Prostate gland (tissue), 2 donors: ENCODE results near the gene PTPRG. TPM values are rescaled to one million over a fixed set of nuclear protein-coding genes. Genes with fewer than 3 reads are reported as not detected.

ENCODE experiments used
- DNase-seq: peaks from one replicate; pipeline ENCODE4 v3.0.0-alpha.2; 2019; ENCODE audit warnings: low spot score
- H3K27ac ChIP-seq, 2 donors: fragments of 200-600 bp; sonication (generic); 2 replicates each; pipeline ENCODE4 v1.5.1; 2017 to 2019
- H3K27me3 ChIP-seq: fragments of 200-600 bp; sonication (generic); replicated peaks from 2 replicates; pipeline ENCODE4 v1.5.1; 2019; ENCODE audit not compliant: insufficient read depth
- H3K36me3 ChIP-seq, 2 donors: fragments of 200-600 bp; sonication (generic); 1 replicate in 1 of 2; 2 replicates in 1 of 2; pipeline versions ENCODE4 v1.5.1 to v1.8.1; 2017 to 2019
- H3K4me1 ChIP-seq: fragments of 200-600 bp; sonication (generic); replicated peaks from 2 replicates; pipeline ENCODE4 v1.5.1; 2019
- H3K4me3 ChIP-seq, 2 donors: fragments of 200-600 bp; sonication (generic); 2 replicates each; pipeline ENCODE4 v1.5.1; 2017 to 2019
- H3K9me3 ChIP-seq: fragments of 200-600 bp; sonication (generic); 2 replicates; pipeline ENCODE4 v1.5.1; 2017
- CTCF ChIP-seq, 4 experiments: fragments of 200-600 bp in 2 of 4; fragments of 450-650 bp in 2 of 4; sonication (generic) in 2 of 4; IDR thresholded peaks; 1 replicate in 3 of 4; 2 replicates in 1 of 4; pipeline ENCODE4 v1.5.1; 2016 to 2019; ENCODE audit warnings: antibody characterized with exemption in 4 of 4, mild to moderate bottlenecking in 2 of 4, moderate library complexity in 2 of 4
- POLR2A ChIP-seq: fragments of 450-650 bp; IDR thresholded peaks from one replicate; pipeline ENCODE4 v1.6.1; 2016; ENCODE audit warnings: antibody characterized with exemption, mild to moderate bottlenecking
- POLR2AphosphoS5 ChIP-seq: sonication (generic); formaldehyde crosslinking; IDR thresholded peaks from one replicate; pipeline ENCODE4 v1.6.1; 2017; ENCODE audit warnings: antibody characterized with exemption
- WGBS: methylation state at CpG from one replicate; pipeline ENCODE4 v1.1.5; 2018; 5-methylcytosine and 5-hydroxymethylcytosine counted together
- intact Hi-C: fragments of 100-400 bp; cut with DNase I; formaldehyde crosslinking; loops from one replicate; pipeline ENCODE4 v1.14.2; 2022
- total RNA-seq, 2 donors: library from RNA; depleted of rRNA; stranded (reverse); fragments of >200 nt; gene quantifications; one replicate each; pipeline ENCODE4 v1.1.0, GENCODE V29; 2016

Gene PTPRG
- total RNA-seq, 2 donors from 2014 or later: 22.0 to 78.6 TPM

DNA sequence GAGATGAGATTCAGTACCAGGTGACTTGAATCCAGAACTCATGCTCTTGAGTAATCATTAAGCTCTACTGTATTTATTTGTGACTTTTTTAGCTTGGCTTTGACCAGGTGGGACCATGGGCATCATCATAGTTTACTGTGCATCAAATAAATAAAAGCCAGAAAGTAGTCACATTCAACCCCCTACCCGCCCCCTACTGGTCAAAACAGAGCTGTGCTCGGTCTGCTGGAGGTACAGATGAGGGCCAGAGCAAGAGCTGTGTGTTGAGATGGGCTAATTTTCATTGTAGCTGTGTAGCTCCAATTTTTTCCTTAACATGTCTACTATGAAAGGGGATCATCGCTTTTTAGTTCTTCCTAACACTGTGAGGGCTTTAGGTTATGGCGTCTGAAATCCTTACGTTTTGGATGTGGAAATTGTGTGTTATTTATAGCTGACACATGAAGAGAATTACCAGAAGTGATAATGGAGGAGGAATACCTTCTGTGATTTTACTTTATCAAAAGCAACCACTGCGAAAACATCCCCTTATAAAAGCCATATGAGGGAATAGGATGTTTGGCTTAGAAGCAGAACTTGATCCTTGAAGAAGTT is 375.1 kb downstream of the PTPRG start:
- Histone ChIP-seq H3K4me1 (no peaks in the 10 kb centered on the region), H3K36me3 (no peaks in the 10 kb centered on the region), H3K27me3 (no peaks in the 10 kb centered on the region), H3K9me3 (no peaks in the 10 kb centered on the region), H3K27ac (no peak overlapping the region), H3K4me3 (no peak overlapping the region)
- no peak for TF ChIP-seq POLR2A
- peak in 1 of 4 experiments; percentile 10 for TF ChIP-seq CTCF (IDR thresholded peaks at IDR 0.05)
- intact Hi-C loops: no loop called here
- WGBS: 92% methylated on average over 6 of the region's 6 CpGs
- DNase-seq: no peak

DNA sequence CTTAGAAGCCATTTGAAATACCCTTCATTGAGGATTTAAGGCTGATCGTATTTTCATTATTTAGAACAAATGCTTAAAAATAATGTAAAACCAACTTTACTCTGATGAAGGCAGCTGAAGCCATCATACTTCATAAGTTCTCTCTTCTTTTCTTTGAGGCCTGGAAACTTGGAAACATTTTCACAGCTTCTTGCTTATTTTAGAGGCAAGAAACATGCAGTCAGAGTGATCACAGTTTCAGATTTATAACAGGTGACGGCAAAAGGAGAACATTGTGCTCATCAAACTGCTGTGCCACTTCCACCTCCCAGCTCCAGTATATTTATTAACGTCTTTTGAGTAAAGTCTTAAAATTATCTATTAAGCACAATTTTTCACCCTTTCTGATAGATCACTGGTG is 376.1 kb downstream of the PTPRG start:
- no peaks in the 10 kb centered on the region for H3K9me3 ChIP-seq
- TF ChIP-seq POLR2A (no peak), CTCF (IDR thresholded peaks at IDR 0.05) (no peak), POLR2AphosphoS5 (no peak)
- H3K4me1 ChIP-seq: no peaks in the 10 kb centered on the region
- H3K36me3 ChIP-seq: no peaks in the 10 kb centered on the region
- no peaks in the 10 kb centered on the region for H3K27me3 ChIP-seq
- H3K27ac ChIP-seq: no peak overlapping the region
- intact Hi-C loops: no loop called here
- no peak overlapping the region for H3K4me3 ChIP-seq
- WGBS: 64% methylated on average over 3 of the region's 3 CpGs
- DNase-seq: no peak

- TF ChIP-seq POLR2A (no peak), POLR2AphosphoS5 (peak; percentile 27)
- WGBS: 44% methylated on average over 9 of the region's 9 CpGs
- Histone ChIP-seq H3K36me3 (no peaks in the 10 kb centered on the region), H3K4me3 (no peak overlapping the region), H3K27ac (no peak overlapping the region), H3K27me3 (no peaks in the 10 kb centered on the region), H3K4me1 (no peaks in the 10 kb centered on the region), H3K9me3 (no peaks in the 10 kb centered on the region)
- intact Hi-C loops: no loop called here
- no peak for DNase-seq
Measured at GRCh38 chr3:61938878-61939549, 377.6 kb downstream of the PTPRG start.

DNA sequence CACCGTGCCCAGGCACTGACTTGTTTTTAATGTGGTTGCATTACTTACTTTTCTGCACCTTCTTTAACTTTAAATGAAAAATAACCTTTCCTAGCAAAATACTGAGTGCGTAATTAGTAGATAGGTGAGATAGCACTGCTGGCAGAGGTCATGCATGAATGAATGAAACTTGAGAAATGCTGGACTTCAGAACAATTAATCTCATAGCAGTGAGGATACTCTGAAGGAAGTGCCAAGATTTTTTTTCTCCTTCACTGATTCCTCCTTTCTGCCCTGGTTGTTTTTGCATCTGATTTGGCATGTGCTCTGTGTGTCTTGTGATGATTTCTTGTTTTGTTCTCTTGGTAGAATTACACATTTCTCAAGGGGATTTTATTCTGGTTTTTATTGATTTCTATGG is 378.9 kb downstream of the PTPRG start:
- Histone ChIP-seq H3K27ac (no peak overlapping the region), H3K4me3 (no peak overlapping the region), H3K4me1 (no peaks in the 10 kb centered on the region), H3K36me3 (no peaks in the 10 kb centered on the region), H3K9me3 (no peaks in the 10 kb centered on the region), H3K27me3 (no peaks in the 10 kb centered on the region)
- TF ChIP-seq POLR2AphosphoS5 (no peak), CTCF (IDR thresholded peaks at IDR 0.05) (no peak), POLR2A (no peak)
- 56% methylated on average over 2 of the region's 2 CpGs for WGBS
- intact Hi-C loops: no loop called here
- no peak for DNase-seq

DNA sequence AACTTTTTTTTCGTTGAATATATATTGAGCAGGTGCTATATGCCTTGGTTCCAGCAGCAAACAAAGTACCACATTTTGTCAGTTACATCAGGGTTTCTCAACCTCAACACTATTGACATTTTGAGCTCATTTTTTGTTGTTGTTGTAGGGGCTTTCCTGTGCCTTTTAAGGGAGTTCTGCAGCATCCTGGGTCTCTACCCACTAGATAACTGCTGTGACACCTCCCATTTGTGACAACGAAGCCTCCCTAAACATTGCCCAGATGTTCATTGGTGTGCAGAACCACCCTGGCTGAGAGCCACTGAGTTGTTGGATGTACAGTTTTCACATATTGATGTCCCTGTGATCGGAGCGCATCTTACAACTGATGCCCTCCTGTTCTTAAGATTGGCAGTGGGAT is 382.6 kb downstream of the PTPRG start:
- H3K27ac ChIP-seq: no peak overlapping the region
- H3K4me3 ChIP-seq: no peak overlapping the region
- WGBS: 90% methylated on average over 4 of the region's 4 CpGs
- no peak for TF ChIP-seq CTCF (IDR thresholded peaks at IDR 0.05)
- TF ChIP-seq POLR2A: no peak
- no peak for TF ChIP-seq POLR2AphosphoS5
- no peaks in the 10 kb centered on the region for H3K27me3 ChIP-seq
- no peaks in the 10 kb centered on the region for H3K36me3 ChIP-seq
- no peaks in the 10 kb centered on the region for H3K4me1 ChIP-seq
- no peaks in the 10 kb centered on the region for H3K9me3 ChIP-seq
- intact Hi-C loops: no loop called here
- DNase-seq: no peak
